ENCODE measurements around the gene IGF1R. TPM values are rescaled to one million over a fixed set of nuclear protein-coding genes. Genes with fewer than 3 reads are reported as not detected.

The IGF1R gene
- polyA plus RNA-seq, 1 experiment = 21.6 TPM

DNA sequence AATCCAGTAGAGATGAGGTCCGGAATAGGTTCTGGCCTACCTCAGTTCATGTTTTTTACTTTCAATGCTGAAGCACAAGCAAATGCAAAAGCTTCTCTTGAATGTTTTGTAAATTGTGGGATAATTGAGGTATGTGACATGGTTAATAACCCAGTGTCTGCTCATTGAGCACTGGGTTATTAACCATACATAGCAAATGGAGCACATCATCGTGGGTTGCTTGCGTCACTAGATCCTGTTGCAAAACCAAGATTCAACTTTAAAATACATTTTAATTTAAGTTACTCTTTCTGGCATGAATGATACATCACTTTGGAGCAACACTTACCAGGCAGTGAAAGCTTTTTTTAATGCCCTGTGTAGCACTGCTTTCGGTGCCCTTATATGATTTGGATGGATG, 165.6 kb downstream of the IGF1R start:
- CTCF ChIA-PET = interaction anchor here (1.0 to 2.7 kb wide), 3 partner anchors 35 to 154 kb away, joined by 3 to 7 read pairs (median 4); no protein-coding TSS in a partner anchor
- no peak overlapping the region for H3K27ac ChIP-seq (ENCODE audit: low read depth, low read length)
- H3K27me3 ChIP-seq (ENCODE audit: control insufficient read depth, insufficient read depth, low read length) = no peaks in the 10 kb centered on the region
- H3K9me3 ChIP-seq (ENCODE audit: control insufficient read depth, insufficient read depth, low read length) = no peaks in the 10 kb centered on the region; the same call in none of the 2 replicates
- H3K4me3 ChIP-seq (ENCODE audit: low read depth, low read length) = no peak overlapping the region
- POLR2A ChIA-PET = interaction anchor here (0.7 kb wide), 1 partner anchor 73 kb away, joined by 6 read pairs; no protein-coding TSS in a partner anchor
- peak; percentile 2 for DNase-seq (ENCODE audit: low read depth, low spot score)
- TF ChIP-seq, protein P1, sequence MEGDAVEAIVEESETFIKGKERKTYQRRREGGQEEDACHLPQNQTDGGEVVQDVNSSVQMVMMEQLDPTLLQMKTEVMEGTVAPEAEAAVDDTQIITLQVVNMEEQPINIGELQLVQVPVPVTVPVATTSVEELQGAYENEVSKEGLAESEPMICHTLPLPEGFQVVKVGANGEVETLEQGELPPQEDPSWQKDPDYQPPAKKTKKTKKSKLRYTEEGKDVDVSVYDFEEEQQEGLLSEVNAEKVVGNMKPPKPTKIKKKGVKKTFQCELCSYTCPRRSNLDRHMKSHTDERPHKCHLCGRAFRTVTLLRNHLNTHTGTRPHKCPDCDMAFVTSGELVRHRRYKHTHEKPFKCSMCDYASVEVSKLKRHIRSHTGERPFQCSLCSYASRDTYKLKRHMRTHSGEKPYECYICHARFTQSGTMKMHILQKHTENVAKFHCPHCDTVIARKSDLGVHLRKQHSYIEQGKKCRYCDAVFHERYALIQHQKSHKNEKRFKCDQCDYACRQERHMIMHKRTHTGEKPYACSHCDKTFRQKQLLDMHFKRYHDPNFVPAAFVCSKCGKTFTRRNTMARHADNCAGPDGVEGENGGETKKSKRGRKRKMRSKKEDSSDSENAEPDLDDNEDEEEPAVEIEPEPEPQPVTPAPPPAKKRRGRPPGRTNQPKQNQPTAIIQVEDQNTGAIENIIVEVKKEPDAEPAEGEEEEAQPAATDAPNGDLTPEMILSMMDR (IDR thresholded peaks at IDR 0.05; ENCODE audit: low read depth, low read length) = no peak

DNA sequence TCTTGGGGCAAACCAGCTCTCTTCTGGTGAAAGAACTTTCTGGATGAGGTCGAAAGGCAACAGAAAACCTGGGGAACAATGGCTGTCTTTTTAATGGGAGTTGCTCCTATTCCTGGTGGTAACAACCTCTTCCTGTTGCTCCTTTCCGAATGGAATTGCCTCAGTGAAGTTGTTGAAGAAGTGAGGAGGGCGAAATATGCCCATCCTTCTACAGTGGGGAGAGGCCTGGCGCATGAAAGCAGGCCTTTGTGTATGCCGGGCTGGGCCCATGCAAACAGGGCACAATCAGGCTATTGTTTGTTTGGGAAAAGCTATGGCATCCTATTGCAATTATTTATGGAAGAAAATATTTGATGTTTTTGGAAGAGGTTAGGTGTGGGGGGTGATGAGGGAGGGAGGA, 166.9 kb downstream of the IGF1R start:
- no peaks in the 10 kb centered on the region for H3K27me3 ChIP-seq (ENCODE audit: control insufficient read depth, insufficient read depth, low read length)
- no peak for DNase-seq (ENCODE audit: low read depth, low spot score)
- no peak overlapping the region for H3K4me3 ChIP-seq (ENCODE audit: low read depth, low read length)
- POLR2A ChIA-PET = no interaction called here
- CTCF ChIA-PET = interaction anchor here (0.7 to 2.7 kb wide), 4 partner anchors 8 to 156 kb away, joined by 3 to 7 read pairs (median 4); no protein-coding TSS in a partner anchor
- TF ChIP-seq, protein P1 (IDR thresholded peaks at IDR 0.05; ENCODE audit: low read depth, low read length) = no peak
- H3K27ac ChIP-seq (ENCODE audit: low read depth, low read length) = no peak overlapping the region
- H3K9me3 ChIP-seq (ENCODE audit: control insufficient read depth, insufficient read depth, low read length) = no peaks in the 10 kb centered on the region; the same call in none of the 2 replicates

DNA sequence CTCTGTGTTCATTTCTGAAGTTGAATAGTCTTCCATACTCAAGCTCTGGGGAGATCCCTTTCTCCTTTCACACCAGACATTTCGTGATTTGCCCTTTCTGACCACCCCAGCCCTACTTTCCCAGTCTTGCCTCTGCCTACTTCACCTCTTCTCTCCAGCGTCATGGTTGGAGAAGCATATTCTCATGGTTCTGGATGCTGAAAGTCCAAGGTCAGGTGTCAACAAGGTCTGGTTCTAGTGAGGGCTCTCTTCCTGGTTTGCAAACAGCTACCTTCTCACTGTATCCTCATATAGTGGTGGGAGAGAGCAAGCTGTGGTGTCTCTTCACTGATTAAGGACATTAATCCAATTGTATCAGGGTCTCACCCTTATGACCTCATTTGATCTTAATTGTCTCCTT, 169.4 kb downstream of the IGF1R start:
- no peak for DNase-seq (ENCODE audit: low read depth, low spot score)
- POLR2A ChIA-PET = no interaction called here
- CTCF ChIA-PET = no interaction called here

DNA sequence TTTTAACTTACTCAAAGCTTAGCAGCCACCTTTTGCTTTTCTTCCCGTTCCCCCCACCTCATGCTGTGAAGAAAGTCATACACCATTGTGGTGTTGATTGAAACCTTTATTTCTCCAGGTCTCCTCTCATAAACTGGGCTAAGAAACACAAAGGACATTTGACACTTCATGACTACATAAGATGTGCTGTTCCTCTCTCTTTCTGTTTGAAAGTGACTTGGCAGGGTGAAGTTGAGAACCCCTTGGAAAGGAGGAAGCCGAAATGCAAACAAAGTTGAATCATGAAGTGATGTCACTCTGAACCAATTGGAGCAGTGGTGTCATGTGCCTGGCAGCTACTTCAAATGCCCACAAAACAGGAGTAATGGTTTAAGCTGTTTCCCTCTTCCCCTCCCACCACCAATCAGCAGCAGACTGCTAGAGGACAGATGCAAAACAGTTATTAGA, 174.7 kb downstream of the IGF1R start:
- H3K9me3 ChIP-seq (ENCODE audit: control insufficient read depth, insufficient read depth, low read length) = peaks cover 25% of the 10 kb centered on the region
- peak overlapping the region; percentile 72 for H3K27ac ChIP-seq (ENCODE audit: low read depth, low read length)

More for the DNA sequence above, 169.4 kb downstream of the IGF1R start:
- H3K4me3 ChIP-seq (ENCODE audit: low read depth, low read length) = no peak overlapping the region
- TF ChIP-seq, protein P1 (IDR thresholded peaks at IDR 0.05; ENCODE audit: low read depth, low read length) = no peak
- H3K9me3 ChIP-seq (ENCODE audit: control insufficient read depth, insufficient read depth, low read length) = no peaks in the 10 kb centered on the region; the same call in 1 of the 2 replicates
- no peaks in the 10 kb centered on the region for H3K27me3 ChIP-seq (ENCODE audit: control insufficient read depth, insufficient read depth, low read length)
- no peak overlapping the region for H3K27ac ChIP-seq (ENCODE audit: low read depth, low read length)

DNA sequence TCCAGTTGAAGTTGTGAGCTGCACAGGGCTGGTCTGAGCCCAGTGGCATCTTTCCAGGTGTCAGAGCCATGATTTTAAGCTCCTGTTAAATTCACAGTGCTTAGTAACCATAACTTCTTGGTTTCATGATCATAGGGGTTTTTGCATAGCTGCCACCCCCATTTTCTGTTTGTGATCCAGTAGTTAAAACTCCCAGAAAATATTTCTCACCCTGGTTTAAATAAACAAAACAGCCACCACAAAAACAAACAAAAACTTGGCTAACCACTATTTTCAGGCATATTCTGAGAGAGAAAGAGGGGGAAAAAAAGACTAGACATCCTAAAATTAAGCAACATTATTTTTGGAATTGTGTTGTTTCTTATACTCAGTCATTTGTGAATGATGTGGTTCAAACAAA, 175.3 kb downstream of the IGF1R start:
- CTCF ChIA-PET = interaction anchor here (0.5 kb wide), 1 partner anchor 8 kb away, joined by 3 read pairs; no protein-coding TSS in a partner anchor
- Histone ChIP-seq H3K9me3 (ENCODE audit: control insufficient read depth, insufficient read depth, low read length) (peaks cover 30% of the 10 kb centered on the region), H3K4me3 (ENCODE audit: low read depth, low read length) (no peak overlapping the region), H3K27me3 (ENCODE audit: control insufficient read depth, insufficient read depth, low read length) (no peaks in the 10 kb centered on the region), H3K27ac (ENCODE audit: low read depth, low read length) (peak overlapping the region; percentile 72)
- POLR2A ChIA-PET = no interaction called here
- TF ChIP-seq, protein P1 (IDR thresholded peaks at IDR 0.05; ENCODE audit: low read depth, low read length) = no peak
- DNase-seq (ENCODE audit: low read depth, low spot score) = no peak

More for the DNA sequence above, 174.7 kb downstream of the IGF1R start:
- DNase-seq (ENCODE audit: low read depth, low spot score) = peak; percentile 75
- peak overlapping the region; percentile 39 for H3K4me3 ChIP-seq (ENCODE audit: low read depth, low read length)
- TF ChIP-seq, protein P1 (IDR thresholded peaks at IDR 0.05; ENCODE audit: low read depth, low read length) = no peak
- H3K27me3 ChIP-seq (ENCODE audit: control insufficient read depth, insufficient read depth, low read length) = no peaks in the 10 kb centered on the region
- ChIA-PET POLR2A (no interaction called here), CTCF (no interaction called here)

All from AG04450 (cell line).